ENCODE measurements around the gene ASMTL. TPM values are rescaled to one million over a fixed set of nuclear protein-coding genes. Genes with fewer than 3 reads are reported as not detected.
"Not testable (repeated sequence)": the region's sequence is repeated elsewhere in the genome, so short reads cannot be mapped to it uniquely, and the experiment has no call there.

ASMTL gene
- total and polyA plus RNA-seq, 7 experiments from 2014 or later, result 30.9 to 50.0 (median 41.7) TPM

GRCh38 chrX:1493412-1493811 is 40.7 kb upstream of the ASMTL start:
- H3K27ac Mint-ChIP-seq, result peak overlapping the region; percentile 54 to 94 (median 77)
- ATAC-seq (no peak), DNase-seq (peak in 4 of 9 donors; percentile 18 to 44 (median 32))
- no peaks in the 10 kb centered on the region for H3K4me1 ChIP-seq (ENCODE audit: control insufficient read depth in 2 of 2, insufficient read depth in 2 of 2, low read length in 2 of 2)
- peaks cover 18 to 40% (median 23%) of the 10 kb centered on the region in 3 experiments for H3K36me3 ChIP-seq (ENCODE audit: control insufficient read depth in 2 of 3, insufficient read depth in 3 of 3, low read length in 3 of 3)
- H3K4me1 Mint-ChIP-seq, result peaks cover 14 to 51% (median 34%) of the 10 kb centered on the region in 7 donors
- H3K27ac ChIP-seq (ENCODE audit: low read depth, low read length), result peak overlapping the region; percentile 36
- H3K4me3 ChIP-seq (ENCODE audit: low read length), result no peak overlapping the region
- ChIA-PET POLR2A (no interaction called here), CTCF (no interaction called here)
- H3K27me3 ChIP-seq (ENCODE audit: control insufficient read depth in 2 of 2, insufficient read depth in 2 of 2, low read length in 2 of 2), result no peaks in the 10 kb centered on the region
- peaks cover 0 to 19% (median 3%) of the 10 kb centered on the region in 11 donors for H3K9me3 Mint-ChIP-seq
- peaks cover 0 to 2% (median 0%) of the 10 kb centered on the region in 5 donors for H3K27me3 Mint-ChIP-seq
- intact Hi-C loops (cut with micrococcal nuclease), result loop anchor here (1.0 to 5.0 kb wide), 5 partner anchors 30 to 61 kb away; partner anchors contain the start of genes ASMTL (in 2 of the 2) and P2RY8 (in 2 of the 2)
- H3K9me3 ChIP-seq (ENCODE audit: control insufficient read depth in 2 of 3, low read length in 3 of 3), result peaks cover 0 to 3% (median 0%) of the 10 kb centered on the region in 3 experiments
- peaks cover 9 to 39% (median 30%) of the 10 kb centered on the region in 5 donors for H3K36me3 Mint-ChIP-seq
- H3K4me3 Mint-ChIP-seq, result peak overlapping the region in 5 of 10 donors; percentile 8 to 47 (median 23)

- ATAC-seq (no peak), DNase-seq (peak in 3 of 9 donors; percentile 12 to 22 (median 20))
- no peaks in the 10 kb centered on the region for H3K4me1 ChIP-seq (ENCODE audit: control insufficient read depth in 2 of 2, insufficient read depth in 2 of 2, low read length in 2 of 2)
- H3K27ac ChIP-seq (ENCODE audit: low read depth, low read length), result no peak overlapping the region
- peaks cover 0 to 20% (median 3%) of the 10 kb centered on the region in 11 donors for H3K9me3 Mint-ChIP-seq
- ChIA-PET POLR2A (no interaction called here), CTCF (no interaction called here)
- H3K4me1 Mint-ChIP-seq, result peaks cover 16 to 50% (median 33%) of the 10 kb centered on the region in 7 donors
- peaks cover 0 to 2% (median 0%) of the 10 kb centered on the region in 5 donors for H3K27me3 Mint-ChIP-seq
- H3K36me3 ChIP-seq (ENCODE audit: control insufficient read depth in 2 of 3, insufficient read depth in 3 of 3, low read length in 3 of 3), result peaks cover 23 to 43% (median 26%) of the 10 kb centered on the region in 3 experiments
- H3K4me3 Mint-ChIP-seq, result peak overlapping the region in 1 of 10 donors; percentile 28
- H3K27me3 ChIP-seq (ENCODE audit: control insufficient read depth in 2 of 2, insufficient read depth in 2 of 2, low read length in 2 of 2), result no peaks in the 10 kb centered on the region
- H3K4me3 ChIP-seq (ENCODE audit: low read length), result no peak overlapping the region
- H3K9me3 ChIP-seq (ENCODE audit: control insufficient read depth in 2 of 3, low read length in 3 of 3), result peaks cover 0 to 3% (median 0%) of the 10 kb centered on the region in 3 experiments
- peak overlapping the region; percentile 40 to 90 (median 81) for H3K27ac Mint-ChIP-seq
- H3K36me3 Mint-ChIP-seq, result peaks cover 10 to 40% (median 30%) of the 10 kb centered on the region in 5 donors
- intact Hi-C loops (cut with micrococcal nuclease), result loop anchor here (1.0 to 5.0 kb wide), 6 partner anchors 9 to 62 kb away; partner anchors contain the start of genes ASMTL (in 2 of the 2) and P2RY8 (in 2 of the 2)
Measured at GRCh38 chrX:1492421-1493012, 39.8 kb upstream of the ASMTL start.

- CTCF ChIA-PET, result no interaction called here
- intact Hi-C loops (cut with micrococcal nuclease), result loop anchor here (1.0 to 5.0 kb wide), 5 partner anchors 9 to 63 kb away; partner anchors contain the start of genes ASMTL (in 2 of the 2) and P2RY8 (in 2 of the 2)
Measured at GRCh38 chrX:1491851-1492349, 39.2 kb upstream of the ASMTL start.

GRCh38 chrX:1491248-1491647 is 38.5 kb upstream of the ASMTL start:
- H3K4me1 ChIP-seq (ENCODE audit: control insufficient read depth in 2 of 2, insufficient read depth in 2 of 2, low read length in 2 of 2); DNase-seq; H3K4me3 ChIP-seq (ENCODE audit: low read length); H3K27ac ChIP-seq (ENCODE audit: low read depth, low read length); POLR2A ChIA-PET; ATAC-seq; H3K9me3 ChIP-seq (ENCODE audit: control insufficient read depth in 2 of 3, low read length in 3 of 3); H3K4me3 Mint-ChIP-seq; H3K27me3 ChIP-seq (ENCODE audit: control insufficient read depth in 2 of 2, insufficient read depth in 2 of 2, low read length in 2 of 2); CTCF ChIA-PET; H3K27me3 Mint-ChIP-seq: not testable (repeated sequence)
- Mint-ChIP-seq H3K9me3 (peaks cover 0 to 20% (median 3%) of the 10 kb centered on the region in 11 donors), H3K27ac (peak overlapping the region in 8 of 9 donors; percentile 6 to 90 (median 68)), H3K4me1 (peaks cover 19 to 55% (median 30%) of the 10 kb centered on the region in 7 donors), H3K36me3 (peaks cover 10 to 49% (median 37%) of the 10 kb centered on the region in 5 donors)
- peaks cover 26 to 51% (median 28%) of the 10 kb centered on the region in 3 experiments for H3K36me3 ChIP-seq (ENCODE audit: control insufficient read depth in 2 of 3, insufficient read depth in 3 of 3, low read length in 3 of 3)
- intact Hi-C loops (cut with micrococcal nuclease), result loop anchor here in 1 of 2 donors (5.0 kb wide), 1 partner anchor 39 kb away; the partner anchor contains the start of gene ASMTL

More at GRCh38 chrX:1491851-1492349, 39.2 kb upstream of the ASMTL start:
- no peak overlapping the region for H3K4me3 ChIP-seq (ENCODE audit: low read length)
- peak overlapping the region in 1 of 10 donors; percentile 30 for H3K4me3 Mint-ChIP-seq
- POLR2A ChIA-PET, result no interaction called here
- DNase-seq (peak in 8 of 9 donors; percentile 46 to 73 (median 54)), ATAC-seq (peak; percentile 82)
- peaks cover 23 to 49% (median 26%) of the 10 kb centered on the region in 3 experiments for H3K36me3 ChIP-seq (ENCODE audit: control insufficient read depth in 2 of 3, insufficient read depth in 3 of 3, low read length in 3 of 3)
- no peaks in the 10 kb centered on the region for H3K27me3 ChIP-seq (ENCODE audit: control insufficient read depth in 2 of 2, insufficient read depth in 2 of 2, low read length in 2 of 2)
- H3K4me1 ChIP-seq (ENCODE audit: control insufficient read depth in 2 of 2, insufficient read depth in 2 of 2, low read length in 2 of 2), result no peaks in the 10 kb centered on the region
- peaks cover 10 to 46% (median 35%) of the 10 kb centered on the region in 5 donors for H3K36me3 Mint-ChIP-seq
- peaks cover 20 to 56% (median 34%) of the 10 kb centered on the region in 7 donors for H3K4me1 Mint-ChIP-seq
- H3K27me3 Mint-ChIP-seq, result peaks cover 0 to 2% (median 0%) of the 10 kb centered on the region in 5 donors
- peaks cover 0 to 3% (median 0%) of the 10 kb centered on the region in 3 experiments for H3K9me3 ChIP-seq (ENCODE audit: control insufficient read depth in 2 of 3, low read length in 3 of 3)
- peaks cover 0 to 20% (median 3%) of the 10 kb centered on the region in 11 donors for H3K9me3 Mint-ChIP-seq
- H3K27ac Mint-ChIP-seq, result peak overlapping the region in 8 of 9 donors; percentile 72 to 90 (median 84)
- H3K27ac ChIP-seq (ENCODE audit: low read depth, low read length), result no peak overlapping the region

GRCh38 chrX:1490723-1491122 is 38.0 kb upstream of the ASMTL start:
- ATAC-seq; H3K27ac Mint-ChIP-seq; CTCF ChIA-PET; H3K4me1 ChIP-seq (ENCODE audit: control insufficient read depth in 2 of 2, insufficient read depth in 2 of 2, low read length in 2 of 2); H3K4me3 Mint-ChIP-seq; H3K4me3 ChIP-seq (ENCODE audit: low read length); H3K27ac ChIP-seq (ENCODE audit: low read depth, low read length); POLR2A ChIA-PET; DNase-seq; H3K9me3 ChIP-seq (ENCODE audit: control insufficient read depth in 2 of 3, low read length in 3 of 3); H3K27me3 Mint-ChIP-seq; H3K27me3 ChIP-seq (ENCODE audit: control insufficient read depth in 2 of 2, insufficient read depth in 2 of 2, low read length in 2 of 2): not testable (repeated sequence)
- peaks cover 29 to 50% (median 33%) of the 10 kb centered on the region in 3 experiments for H3K36me3 ChIP-seq (ENCODE audit: control insufficient read depth in 2 of 3, insufficient read depth in 3 of 3, low read length in 3 of 3)
- Mint-ChIP-seq H3K9me3 (peaks cover 0 to 20% (median 3%) of the 10 kb centered on the region in 11 donors), H3K4me1 (peaks cover 15 to 55% (median 27%) of the 10 kb centered on the region in 7 donors), H3K36me3 (peaks cover 10 to 53% (median 41%) of the 10 kb centered on the region in 5 donors)
- intact Hi-C loops (cut with micrococcal nuclease), result loop anchor here in 1 of 2 donors (5.0 kb wide), 1 partner anchor 38 kb away; the partner anchor contains the start of gene ASMTL

- H3K4me1 ChIP-seq (ENCODE audit: control insufficient read depth in 2 of 2, insufficient read depth in 2 of 2, low read length in 2 of 2); H3K4me3 ChIP-seq (ENCODE audit: low read length); H3K27me3 Mint-ChIP-seq; H3K9me3 ChIP-seq (ENCODE audit: control insufficient read depth in 2 of 3, low read length in 3 of 3); H3K27ac ChIP-seq (ENCODE audit: low read depth, low read length); CTCF ChIA-PET; H3K4me3 Mint-ChIP-seq; H3K27me3 ChIP-seq (ENCODE audit: control insufficient read depth in 2 of 2, insufficient read depth in 2 of 2, low read length in 2 of 2); POLR2A ChIA-PET; intact Hi-C loops (cut with micrococcal nuclease); DNase-seq; ATAC-seq: not testable (repeated sequence)
- Mint-ChIP-seq H3K27ac (peak overlapping the region in 4 of 9 donors; percentile 12 to 43 (median 27)), H3K4me1 (peaks cover 9 to 51% (median 20%) of the 10 kb centered on the region in 7 donors), H3K36me3 (peaks cover 10 to 58% (median 40%) of the 10 kb centered on the region in 5 donors), H3K9me3 (peaks cover 0 to 20% (median 3%) of the 10 kb centered on the region in 11 donors)
- H3K36me3 ChIP-seq (ENCODE audit: control insufficient read depth in 2 of 3, insufficient read depth in 3 of 3, low read length in 3 of 3), result peaks cover 29 to 53% (median 33%) of the 10 kb centered on the region in 3 experiments
Measured at GRCh38 chrX:1489354-1489753, 36.6 kb upstream of the ASMTL start.
